A549 (cell line): ENCODE data around the gene CHORDC1.
A peak's percentile ranks its signal among the peaks of the same experiment; 100 is the strongest.

Experiments
- BCL3 ChIP-seq: fragments of >200 bp; sonication (Bioruptor Twin); formaldehyde crosslinking; IDR thresholded peaks from 3 replicates; pipeline ENCODE4 v1.6.1; 2016
- CTCF ChIP-seq: fragments of >200 bp; sonication (Bioruptor Twin); formaldehyde crosslinking; IDR thresholded peaks from 3 replicates; pipeline ENCODE4 v1.5.1; 2016
- EP300 ChIP-seq, 2 experiments: fragments of >200 bp; sonication (Bioruptor Twin); formaldehyde crosslinking; IDR thresholded peaks; 2 replicates in 1 of 2; 3 replicates in 1 of 2; pipeline ENCODE4 v1.6.1; 2016 to 2017
- GATA3 ChIP-seq: IDR thresholded peaks from 2 replicates; pipeline ENCODE4 v1.6.1; 2012; ENCODE audit warnings: borderline replicate concordance
- HOXA7 ChIP-seq: fragments of 250-450 bp; sonication (Bioruptor Pico); IDR thresholded peaks from 2 replicates; pipeline ENCODE4 v1.5.0; 2020; ENCODE audit warnings: mild to moderate bottlenecking, moderate library complexity
- KDM5A ChIP-seq: fragments of 200-600 bp; sonication (generic); IDR thresholded peaks from 2 replicates; pipeline ENCODE4 v1.6.1; 2016; ENCODE audit warnings: antibody characterized with exemption, mild to moderate bottlenecking
- MAFK ChIP-seq: fragments of 450-650 bp; IDR thresholded peaks from 2 replicates; pipeline ENCODE4 v1.6.1; 2014; ENCODE audit not compliant: partially characterized antibody
- MAX ChIP-seq: IDR thresholded peaks from 2 replicates; pipeline ENCODE4 v1.6.1; 2012
- POLR2A ChIP-seq: IDR thresholded peaks from 2 replicates; pipeline ENCODE4 v1.6.1; 2012; ENCODE audit warnings: mild to moderate bottlenecking, low read length
- RAD21 ChIP-seq, 2 experiments: fragments of >200 bp in 1 of 2; sonication (Bioruptor Twin) in 1 of 2; formaldehyde crosslinking in 1 of 2; IDR thresholded peaks in 1 of 2; conservative IDR thresholded peaks in 1 of 2; 2 replicates in 1 of 2; 3 replicates in 1 of 2; pipeline ENCODE4 v1.6.1; 2012 to 2018; ENCODE audit warnings: inconsistent platforms in 1 of 2
- USF2 ChIP-seq: fragments of 450-650 bp; IDR thresholded peaks from 2 replicates; pipeline ENCODE4 v1.6.1; 2014; ENCODE audit warnings: antibody characterized with exemption

GRCh38 chr11:90222459-90223247 is at the start of gene CHORDC1:
- TF ChIP-seq CTCF (no peak), KDM5A (peak; percentile 33; the same call in 1 of the 2 replicates), MAX (peak; percentile 72; the same call in 1 of the 2 replicates), MAFK (no peak), POLR2A (peak; percentile 90), BCL3 (peak; percentile 64; the same call in 2 of the 3 replicates), RAD21 (conservative IDR thresholded peaks at IDR 0.05 in 1 of 2, IDR thresholded peaks at IDR 0.05 in 1 of 2) (no peak), HOXA7 (no peak), EP300 (IDR thresholded peaks at IDR 0.05) (no peak), USF2 (no peak), GATA3 (0 out of 2 replicates have a peak, but pooled peaks have one; percentile 9)
